ENCODE measurements around the gene FUT3. TPM values are rescaled to one million over a fixed set of nuclear protein-coding genes. Genes with fewer than 3 reads are reported as not detected.

FUT3 gene
- total RNA-seq, 1 experiment from 2014 or later: 0.34 TPM

- H3K4me3 Mint-ChIP-seq (ENCODE audit: unreplicated experiment): peak overlapping the region; percentile 73
- DNase-seq: peak; percentile 86 to 89
- Histone ChIP-seq H3K4me1 (0 out of 2 replicates have a peak, but pooled peaks cover 3% of the 10 kb centered on the region), H3K36me3 (ENCODE audit: control insufficient read depth, insufficient read depth, low read length) (no peaks in the 10 kb centered on the region), H3K9me3 (no peaks in the 10 kb centered on the region), H3K27me3 (replicated peaks; ENCODE audit: control insufficient read depth, insufficient read depth, low read length) (no peaks in the 10 kb centered on the region), H3K4me3 (ENCODE audit: low read depth, low read length) (peak overlapping the region; percentile 57)
- TF ChIP-seq, protein P1, sequence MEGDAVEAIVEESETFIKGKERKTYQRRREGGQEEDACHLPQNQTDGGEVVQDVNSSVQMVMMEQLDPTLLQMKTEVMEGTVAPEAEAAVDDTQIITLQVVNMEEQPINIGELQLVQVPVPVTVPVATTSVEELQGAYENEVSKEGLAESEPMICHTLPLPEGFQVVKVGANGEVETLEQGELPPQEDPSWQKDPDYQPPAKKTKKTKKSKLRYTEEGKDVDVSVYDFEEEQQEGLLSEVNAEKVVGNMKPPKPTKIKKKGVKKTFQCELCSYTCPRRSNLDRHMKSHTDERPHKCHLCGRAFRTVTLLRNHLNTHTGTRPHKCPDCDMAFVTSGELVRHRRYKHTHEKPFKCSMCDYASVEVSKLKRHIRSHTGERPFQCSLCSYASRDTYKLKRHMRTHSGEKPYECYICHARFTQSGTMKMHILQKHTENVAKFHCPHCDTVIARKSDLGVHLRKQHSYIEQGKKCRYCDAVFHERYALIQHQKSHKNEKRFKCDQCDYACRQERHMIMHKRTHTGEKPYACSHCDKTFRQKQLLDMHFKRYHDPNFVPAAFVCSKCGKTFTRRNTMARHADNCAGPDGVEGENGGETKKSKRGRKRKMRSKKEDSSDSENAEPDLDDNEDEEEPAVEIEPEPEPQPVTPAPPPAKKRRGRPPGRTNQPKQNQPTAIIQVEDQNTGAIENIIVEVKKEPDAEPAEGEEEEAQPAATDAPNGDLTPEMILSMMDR (IDR thresholded peaks at IDR 0.05; ENCODE audit: insufficient read depth in 1 of 2, low read depth in 1 of 2, low read length in 1 of 2, severe bottlenecking in 1 of 2, unreplicated experiment in 1 of 2): peak; percentile 84 to 92
- no peak overlapping the region for H3K27ac Mint-ChIP-seq (ENCODE audit: unreplicated experiment)
- H3K27me3 Mint-ChIP-seq (ENCODE audit: insufficient read depth, unreplicated experiment): no peaks in the 10 kb centered on the region
- ChIA-PET POLR2A (no interaction called here), CTCF (no interaction called here)
- H3K9me3 Mint-ChIP-seq (ENCODE audit: unreplicated experiment): no peaks in the 10 kb centered on the region
- intact Hi-C loops (cut with micrococcal nuclease; ENCODE audit: unreplicated experiment): loop anchor here (2.0 kb wide), 1 partner anchor 87 kb away; no protein-coding TSS in a partner anchor
- BruUV-seq (replicated peaks): no TSS peak
- no peaks in the 10 kb centered on the region for H3K4me1 Mint-ChIP-seq (ENCODE audit: low read depth, unreplicated experiment)
- no peaks in the 10 kb centered on the region for H3K36me3 Mint-ChIP-seq (ENCODE audit: insufficient read depth, unreplicated experiment)
Measured at GRCh38 chr19:5805462-5806132, 45.7 kb downstream of the FUT3 start.

- no peaks in the 10 kb centered on the region for H3K9me3 Mint-ChIP-seq (ENCODE audit: unreplicated experiment)
- H3K4me3 ChIP-seq (ENCODE audit: low read depth, low read length): peak within 1 kb of the TSS; percentile 57
- TF ChIP-seq, protein P1 (IDR thresholded peaks at IDR 0.05; ENCODE audit: insufficient read depth in 1 of 2, low read depth in 1 of 2, low read length in 1 of 2, severe bottlenecking in 1 of 2, unreplicated experiment in 1 of 2): peak in 1 of 2 experiments; percentile 2
- DNase-seq: peak in 1 of 2 experiments; percentile 64
- H3K27ac Mint-ChIP-seq (ENCODE audit: unreplicated experiment): peak within 1 kb of the TSS; percentile 53
- H3K4me3 Mint-ChIP-seq (ENCODE audit: unreplicated experiment): peak within 1 kb of the TSS; percentile 75
- ChIA-PET POLR2A (interaction anchor here (0.6 to 1.3 kb wide), 3 partner anchors 23 to 99 kb away, joined by 3 to 15 read pairs (median 7); partner anchors contain the start of genes NDUFA11 and VMAC), CTCF (interaction anchor here (0.9 to 2.0 kb wide), 24 partner anchors 11 to 294 kb away, joined by 3 to 56 read pairs (median 6); partner anchors contain the start of genes CATSPERD, DUS3L, LONP1 and NDUFA11)
- H3K27me3 Mint-ChIP-seq (ENCODE audit: insufficient read depth, unreplicated experiment): no peaks in the 10 kb centered on the region
- H3K4me1 Mint-ChIP-seq (ENCODE audit: low read depth, unreplicated experiment): no peaks in the 10 kb centered on the region
- H3K27me3 ChIP-seq (replicated peaks; ENCODE audit: control insufficient read depth, insufficient read depth, low read length): no peaks in the 10 kb centered on the region
- H3K36me3 Mint-ChIP-seq (ENCODE audit: insufficient read depth, unreplicated experiment): no peaks in the 10 kb centered on the region
- H3K36me3 ChIP-seq (ENCODE audit: control insufficient read depth, insufficient read depth, low read length): no peaks in the 10 kb centered on the region
- H3K9me3 ChIP-seq: no peaks in the 10 kb centered on the region
- intact Hi-C loops (cut with micrococcal nuclease; ENCODE audit: unreplicated experiment): loop anchor here (1.0 to 2.0 kb wide), 3 partner anchors 19 to 100 kb away; partner anchors contain the start of gene VMAC
- H3K4me1 ChIP-seq: 0 out of 2 replicates have a peak, but pooled peaks cover 3% of the 10 kb centered on the region
- BruUV-seq (replicated peaks): no TSS peak
Measured at GRCh38 chr19:5804516-5805461, 46.5 kb downstream of the FUT3 start, which contains the start of gene NRTN. TSS of gene NRTN (plus strand) at chr19:5805067. CDS start at chr19:5824166, 19,099 bp downstream.

Measured in Caco-2 (cell line).